Peyer's patch (tissue), 4 donors: Measurements from ENCODE around the gene ADGRD1.

Experiments used
- CTCF ChIP-seq, 6 experiments: fragments of 450-650 bp in 4 of 6; fragments of 200-600 bp in 2 of 6; sonication (generic) in 1 of 6; IDR thresholded peaks; one replicate each; pipeline ENCODE4 v1.5.1; 2017 to 2019; ENCODE audit warnings: antibody characterized with exemption in 6 of 6, mild to moderate bottlenecking in 3 of 6, moderate library complexity in 1 of 6
- POLR2A ChIP-seq, 2 donors: fragments of 450-650 bp; IDR thresholded peaks; one replicate each; pipeline ENCODE4 v1.5.1; 2017; ENCODE audit warnings: antibody characterized with exemption in 2 of 2, mild to moderate bottlenecking in 2 of 2, moderate library complexity in 2 of 2

- TF ChIP-seq CTCF (IDR thresholded peaks at IDR 0.05) (no peak), POLR2A (IDR thresholded peaks at IDR 0.05) (no peak)
Measured at GRCh38 chr12:131152587-131152986, 198.9 kb downstream of the ADGRD1 start.
